OCI-LY1 (cell line): ENCODE measurements around the gene SSBP2.

Source experiments
- H2AFZ ChIP-seq: fragments of 200-600 bp; sonication (generic), shearing (Covaris generic); 2 replicates; pipeline ENCODE4 v1.6.0; 2014; ENCODE audit warnings: antibody characterized with exemption, mild to moderate bottlenecking, low read length
- H3F3A ChIP-seq: fragments of 200-600 bp; sonication (generic), shearing (Covaris generic); 2 replicates; pipeline ENCODE4 v1.6.0; 2014; ENCODE audit warnings: mild to moderate bottlenecking, antibody characterized with exemption, low read length, moderate library complexity; ENCODE audit not compliant: insufficient read depth
- H3K27ac ChIP-seq: fragments of 200-600 bp; sonication (generic); 2 replicates; pipeline ENCODE4 v1.5.1; 2014; ENCODE audit warnings: low read length, mixed run types, mild to moderate bottlenecking, low read depth; ENCODE audit not compliant: poor library complexity, severe bottlenecking
- H3K27me3 ChIP-seq: fragments of 200-600 bp; sonication (generic); 2 replicates; pipeline ENCODE4 v1.6.0; 2014; ENCODE audit warnings: antibody characterized with exemption, mild to moderate bottlenecking, low read length, moderate library complexity; ENCODE audit not compliant: insufficient read depth
- H3K36me3 ChIP-seq: fragments of 200-600 bp; sonication (generic); 2 replicates; pipeline ENCODE4 v1.6.1; 2014; ENCODE audit warnings: mild to moderate bottlenecking, antibody characterized with exemption, low read length, moderate library complexity, mixed read lengths; ENCODE audit not compliant: insufficient read depth
- H3K4me1 ChIP-seq: fragments of 200-600 bp; sonication (generic); 2 replicates; pipeline ENCODE4 v1.5.1; 2014; ENCODE audit warnings: mild to moderate bottlenecking, low read length, moderate library complexity; ENCODE audit not compliant: insufficient read depth, severe bottlenecking
- H3K4me2 ChIP-seq: fragments of 200-600 bp; sonication (generic), shearing (Covaris generic); 2 replicates; pipeline ENCODE4 v1.6.1; 2014; ENCODE audit warnings: low read length
- H3K4me3 ChIP-seq: fragments of 200-600 bp; sonication (generic); 2 replicates; pipeline ENCODE4 v1.5.1; 2014; ENCODE audit warnings: low read length, low read depth, mild to moderate bottlenecking, mixed read lengths; ENCODE audit not compliant: poor library complexity, severe bottlenecking
- H3K79me2 ChIP-seq: fragments of 200-600 bp; shearing (Covaris generic); 2 replicates; pipeline ENCODE4 v1.6.1; 2016; ENCODE audit warnings: mixed run types, low read length, mixed read lengths; ENCODE audit not compliant: insufficient read depth
- H3K9ac ChIP-seq: fragments of 200-600 bp; sonication (generic), shearing (Covaris generic); 2 replicates; pipeline ENCODE4 v1.6.1; 2014; ENCODE audit warnings: mild to moderate bottlenecking, low read length, mixed read lengths
- H3K9me2 ChIP-seq: fragments of 200-600 bp; sonication (generic), shearing (Covaris generic); 2 replicates; pipeline ENCODE4 v1.6.1; 2014; ENCODE audit warnings: low read depth, mild to moderate bottlenecking, low read length, mixed read lengths
- H3K9me3 ChIP-seq: fragments of 200-600 bp; shearing (Covaris generic); 2 replicates; pipeline ENCODE4 v1.6.1; 2014; ENCODE audit warnings: low read length, mixed read lengths
- H4K20me1 ChIP-seq: fragments of 200-600 bp; sonication (generic), shearing (Covaris generic); 2 replicates; pipeline ENCODE4 v1.6.0; 2016; ENCODE audit warnings: mild to moderate bottlenecking, low read length; ENCODE audit not compliant: insufficient read depth
- EZH2 ChIP-seq: fragments of 200-600 bp; sonication (generic), shearing (Covaris generic); IDR thresholded peaks from 2 replicates; pipeline ENCODE4 v1.8.0; 2017; ENCODE audit warnings: borderline replicate concordance, mixed run types, mild to moderate bottlenecking, antibody characterized with exemption, low read length, moderate library complexity, mixed read lengths
- TF ChIP-seq, protein P1 (sequence below): fragments of 200-600 bp; sonication (generic), shearing (Covaris generic); IDR thresholded peaks from 2 replicates; pipeline ENCODE4 v1.5.1; 2017; ENCODE audit warnings: mild to moderate bottlenecking, antibody characterized with exemption, low read length, moderate library complexity, mixed read lengths

Gene SSBP2

GRCh38 chr5:81750308-81751008, 439 bp downstream of the SSBP2 start:
- H3F3A ChIP-seq = peaks cover 5% of the 10 kb centered on the region; the same call in 1 of the 2 replicates
- H3K27ac ChIP-seq = peak overlapping the region; percentile 70

DNA sequence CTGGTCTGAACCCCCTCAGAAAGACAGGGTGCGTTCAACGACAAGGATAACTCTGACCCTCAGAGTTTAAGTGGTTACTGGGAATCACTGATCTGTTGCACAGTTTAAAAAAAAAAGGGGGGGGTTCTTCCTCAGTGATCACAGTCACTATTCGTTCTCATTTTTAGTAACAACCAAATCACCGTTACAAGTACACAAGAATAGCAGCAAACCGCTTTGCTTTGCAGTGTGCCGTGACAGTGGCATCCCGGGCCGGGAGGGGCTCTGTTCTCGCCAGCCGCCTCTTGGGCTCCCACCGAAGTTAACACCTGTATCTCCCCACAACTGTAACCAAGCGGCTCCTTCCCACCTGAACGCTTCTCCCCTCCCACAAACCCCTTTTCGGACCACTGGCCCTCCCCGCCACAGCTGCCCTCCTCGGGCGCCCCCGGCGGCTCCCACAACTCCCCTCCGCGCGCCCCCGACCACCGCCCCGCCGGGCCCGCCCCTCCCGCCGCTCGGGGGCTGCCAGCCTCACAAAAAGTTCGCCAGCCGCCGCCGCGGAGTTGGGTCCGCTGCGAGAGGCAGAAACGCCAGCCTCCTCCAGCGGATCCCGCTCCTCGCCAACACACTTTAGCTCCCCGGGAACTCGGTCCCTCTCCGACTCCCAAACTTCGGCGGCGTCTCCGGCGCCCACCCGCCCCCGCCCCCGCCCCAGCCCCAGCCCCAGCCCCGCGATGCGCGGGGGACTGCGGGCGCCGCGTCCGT, 1.2 kb downstream of the SSBP2 start:
- no peaks in the 10 kb centered on the region for H3K9me3 ChIP-seq
- H3K36me3 ChIP-seq = 0 out of 2 replicates have a peak, but pooled peaks cover 6% of the 10 kb centered on the region
- peak overlapping the region; percentile 94 for H3K27ac ChIP-seq
- H2AFZ ChIP-seq = no peak overlapping the region
- peak overlapping the region; percentile 74 for H3K9ac ChIP-seq
- H3K4me3 ChIP-seq = peak overlapping the region; percentile 66
- H3K79me2 ChIP-seq = peaks cover 48% of the 10 kb centered on the region
- no peaks in the 10 kb centered on the region for H4K20me1 ChIP-seq
- TF ChIP-seq EZH2 = no peak
- TF ChIP-seq, protein P1, sequence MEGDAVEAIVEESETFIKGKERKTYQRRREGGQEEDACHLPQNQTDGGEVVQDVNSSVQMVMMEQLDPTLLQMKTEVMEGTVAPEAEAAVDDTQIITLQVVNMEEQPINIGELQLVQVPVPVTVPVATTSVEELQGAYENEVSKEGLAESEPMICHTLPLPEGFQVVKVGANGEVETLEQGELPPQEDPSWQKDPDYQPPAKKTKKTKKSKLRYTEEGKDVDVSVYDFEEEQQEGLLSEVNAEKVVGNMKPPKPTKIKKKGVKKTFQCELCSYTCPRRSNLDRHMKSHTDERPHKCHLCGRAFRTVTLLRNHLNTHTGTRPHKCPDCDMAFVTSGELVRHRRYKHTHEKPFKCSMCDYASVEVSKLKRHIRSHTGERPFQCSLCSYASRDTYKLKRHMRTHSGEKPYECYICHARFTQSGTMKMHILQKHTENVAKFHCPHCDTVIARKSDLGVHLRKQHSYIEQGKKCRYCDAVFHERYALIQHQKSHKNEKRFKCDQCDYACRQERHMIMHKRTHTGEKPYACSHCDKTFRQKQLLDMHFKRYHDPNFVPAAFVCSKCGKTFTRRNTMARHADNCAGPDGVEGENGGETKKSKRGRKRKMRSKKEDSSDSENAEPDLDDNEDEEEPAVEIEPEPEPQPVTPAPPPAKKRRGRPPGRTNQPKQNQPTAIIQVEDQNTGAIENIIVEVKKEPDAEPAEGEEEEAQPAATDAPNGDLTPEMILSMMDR = no peak
- no peaks in the 10 kb centered on the region for H3K9me2 ChIP-seq
- peaks cover 5% of the 10 kb centered on the region; the same call in 1 of the 2 replicates for H3F3A ChIP-seq
- peaks cover 55% of the 10 kb centered on the region for H3K4me1 ChIP-seq
- peak overlapping the region; percentile 91 for H3K4me2 ChIP-seq
- H3K27me3 ChIP-seq = no peaks in the 10 kb centered on the region

More at GRCh38 chr5:81750308-81751008, 439 bp downstream of the SSBP2 start:
- TF ChIP-seq EZH2 = no peak
- TF ChIP-seq, protein P1 = no peak
- Histone ChIP-seq H3K9me2 (no peaks in the 10 kb centered on the region), H3K79me2 (peaks cover 40% of the 10 kb centered on the region), H3K9ac (peak overlapping the region; percentile 89), H3K27me3 (no peaks in the 10 kb centered on the region), H3K4me2 (peak overlapping the region; percentile 60), H3K4me1 (peaks cover 48% of the 10 kb centered on the region), H3K9me3 (no peaks in the 10 kb centered on the region), H3K4me3 (peak overlapping the region; percentile 92), H4K20me1 (no peaks in the 10 kb centered on the region), H2AFZ (no peak overlapping the region), H3K36me3 (0 out of 2 replicates have a peak, but pooled peaks cover 6% of the 10 kb centered on the region)

DNA sequence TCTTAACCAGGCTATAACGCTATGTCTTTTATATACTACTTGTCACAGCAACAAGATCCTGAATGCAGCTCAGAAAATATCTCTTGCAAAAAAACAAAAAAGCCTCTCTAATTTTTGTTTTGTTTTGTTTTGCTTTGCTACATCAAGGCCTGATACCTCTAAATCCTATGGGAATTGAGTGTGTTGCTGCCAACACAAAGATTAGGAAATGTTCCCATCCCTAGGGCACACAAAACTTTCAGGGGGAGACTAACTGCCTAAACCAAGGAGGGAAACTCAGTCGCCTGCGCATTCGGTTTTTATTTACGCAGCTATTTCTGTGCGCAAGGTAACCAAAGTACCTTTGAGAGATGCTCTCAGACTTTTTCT, 1.7 kb downstream of the SSBP2 start:
- H3K4me2 ChIP-seq = peak overlapping the region; percentile 91
- H3K4me3 ChIP-seq = peak overlapping the region; percentile 66
- no peak for TF ChIP-seq EZH2
- TF ChIP-seq, protein P1 = no peak
- H3K9me3 ChIP-seq = no peaks in the 10 kb centered on the region
- no peaks in the 10 kb centered on the region for H3K9me2 ChIP-seq
- 0 out of 2 replicates have a peak, but pooled peaks cover 2% of the 10 kb centered on the region for H4K20me1 ChIP-seq
- peak overlapping the region; percentile 74 for H3K9ac ChIP-seq
- peaks cover 55% of the 10 kb centered on the region for H3K4me1 ChIP-seq
- H3K79me2 ChIP-seq = peaks cover 53% of the 10 kb centered on the region
- H3K27ac ChIP-seq = peak overlapping the region; percentile 94
- H3K27me3 ChIP-seq = no peaks in the 10 kb centered on the region
- peaks cover 5% of the 10 kb centered on the region; the same call in 1 of the 2 replicates for H3F3A ChIP-seq
- no peak overlapping the region for H2AFZ ChIP-seq
- 0 out of 2 replicates have a peak, but pooled peaks cover 6% of the 10 kb centered on the region for H3K36me3 ChIP-seq
